HepG2 (cell line): ENCODE results near the gene NECAB2. TPM values are rescaled to one million over a fixed set of nuclear protein-coding genes. Genes with fewer than 3 reads are reported as not detected.
A peak's percentile ranks its signal among the peaks of the same experiment; 100 is the strongest.

ENCODE experiments used
- CEBPG ChIP-seq: IDR thresholded peaks from 2 replicates; pipeline ENCODE4 v1.6.1; 2016
- DZIP1 ChIP-seq: sonication (generic); formaldehyde crosslinking; IDR thresholded peaks from 2 replicates; pipeline ENCODE4 v1.5.0; 2020; ENCODE audit warnings: mild to moderate bottlenecking, missing genetic modification reagents
- FOSL2 ChIP-seq: sonication (generic); formaldehyde crosslinking; IDR thresholded peaks from 2 replicates; pipeline ENCODE4 v1.4.0; 2020; ENCODE audit warnings: missing genetic modification reagents
- FOXP4 ChIP-seq: sonication (generic); formaldehyde crosslinking; IDR thresholded peaks from 2 replicates; pipeline ENCODE4 v1.4.0; 2020; ENCODE audit warnings: missing genetic modification reagents
- GATAD2A ChIP-seq: IDR thresholded peaks from 2 replicates; pipeline ENCODE4 v1.6.1; 2016
- MXD1 ChIP-seq: sonication (generic); formaldehyde crosslinking; IDR thresholded peaks from 2 replicates; pipeline ENCODE4 v1.4.0; 2020; ENCODE audit warnings: mild to moderate bottlenecking, missing genetic modification reagents
- POGK ChIP-seq: sonication (generic); formaldehyde crosslinking; conservative IDR thresholded peaks from 2 replicates; pipeline ENCODE4 v1.8.0; 2022; ENCODE audit warnings: mild to moderate bottlenecking, moderate library complexity, missing genetic modification reagents
- SIX1 ChIP-seq: sonication (generic); formaldehyde crosslinking; IDR thresholded peaks from 2 replicates; pipeline ENCODE4 v1.4.0; 2020; ENCODE audit warnings: missing genetic modification reagents, borderline replicate concordance
- TOE1 ChIP-seq: sonication (generic); formaldehyde crosslinking; IDR thresholded peaks from 2 replicates; pipeline ENCODE4 v1.4.0; 2020; ENCODE audit warnings: mild to moderate bottlenecking, missing genetic modification reagents
- ZBTB4 ChIP-seq: sonication (generic); formaldehyde crosslinking; IDR thresholded peaks from 2 replicates; pipeline ENCODE4 v1.4.0; 2020; ENCODE audit warnings: missing genetic modification reagents, mild to moderate bottlenecking, borderline replicate concordance
- ZFP62 ChIP-seq: sonication (generic); formaldehyde crosslinking; IDR thresholded peaks from 2 replicates; pipeline ENCODE4 v1.4.0; 2020; ENCODE audit warnings: missing genetic modification reagents
- ZNF12 ChIP-seq: sonication (generic); formaldehyde crosslinking; IDR thresholded peaks from 2 replicates; pipeline ENCODE4 v1.5.0; 2020; ENCODE audit warnings: missing genetic modification reagents
- ZNF224 ChIP-seq: sonication (generic); formaldehyde crosslinking; IDR thresholded peaks from 2 replicates; pipeline ENCODE4 v1.5.0; 2020; ENCODE audit warnings: mild to moderate bottlenecking, missing genetic modification reagents
- ZNF580 ChIP-seq: IDR thresholded peaks from 2 replicates; pipeline ENCODE4 v1.6.1; 2016; ENCODE audit warnings: low read depth, borderline replicate concordance
- ZNF629 ChIP-seq: sonication (generic); formaldehyde crosslinking; conservative IDR thresholded peaks from 2 replicates; pipeline ENCODE4 v1.5.0; 2020; ENCODE audit warnings: missing genetic modification reagents
- ZNF7 ChIP-seq: IDR thresholded peaks from 2 replicates; pipeline ENCODE4 v1.6.1; 2016; ENCODE audit warnings: missing biosample characterization, missing genetic modification reagents
- ZSCAN25 ChIP-seq: sonication (generic); formaldehyde crosslinking; IDR thresholded peaks from 2 replicates; pipeline ENCODE4 v1.8.0; 2022; ENCODE audit warnings: mild to moderate bottlenecking, missing genetic modification reagents
- polyA plus RNA-seq, 8 experiments: library from polyadenylated mRNA; depleted of rRNA in 3 of 8; stranded (reverse) in 7 of 8; unstranded in 1 of 8; fragments of >200 nt; fragmentation: Illumina TruSeq in 4 of 8; extraction: Trizol in 4 of 8; gene quantifications; 2 replicates each; pipeline versions ENCODE4 v1.2.1 to v1.2.3, GENCODE V29; 2011 to 2016; ENCODE audit warnings: low read depth in 4 of 8, missing spikeins in 1 of 8, mixed read lengths in 1 of 8; ENCODE audit not compliant: insufficient read depth in 1 of 8
- total RNA-seq, 5 experiments: library from RNA; depleted of rRNA; stranded (reverse); fragments of >200 nt; fragmentation: Illumina TruSeq; extraction: Trizol; gene quantifications; 2 replicates each; pipeline ENCODE4 v1.2.3, GENCODE V29; 2016; ENCODE audit warnings: low read depth in 1 of 5

NECAB2 gene
- total and polyA plus RNA-seq, 2 of the 13 experiments (the other 11 are each of a cell fraction or from before 2014, with no cell fraction given): 0.21 to 0.49 TPM

GRCh38 chr16:83937922-83938885 is 29.8 kb upstream of the NECAB2 start (continued):
- no peak for TF ChIP-seq ZFP62
- TF ChIP-seq CEBPG (CRISPR knock-in tag): no peak
- TF ChIP-seq ZNF580 (CRISPR knock-in tag): no peak
- no peak for TF ChIP-seq ZNF224 (CRISPR knock-in tag)
- TF ChIP-seq ZNF7 (CRISPR knock-in tag): no peak
- no peak for TF ChIP-seq ZSCAN25 (CRISPR knock-in tag)
- TF ChIP-seq MXD1 (CRISPR knock-in tag): no peak
- TF ChIP-seq FOXP4 (CRISPR knock-in tag): peak; percentile 62; the same call in 1 of the 2 replicates
- no peak for TF ChIP-seq FOSL2 (CRISPR knock-in tag)
- no peak for TF ChIP-seq ZNF12
- TF ChIP-seq ZNF629 (CRISPR knock-in tag): peak; percentile 63
- TF ChIP-seq SIX1 (CRISPR knock-in tag): no peak
- TF ChIP-seq POGK (CRISPR knock-in tag): 0 out of 2 replicates have a peak, but pooled peaks have one; percentile 40
- no peak for TF ChIP-seq GATAD2A (CRISPR knock-in tag)
- TF ChIP-seq TOE1: no peak
- TF ChIP-seq DZIP1 (CRISPR knock-in tag): no peak
- TF ChIP-seq ZBTB4 (CRISPR knock-in tag): peak; percentile 36; the same call in 1 of the 2 replicates
